Heart left ventricle (tissue), 13 donors: ENCODE results near the gene IGSF6.
"Not testable (repeated sequence)": the region's sequence is repeated elsewhere in the genome, so short reads cannot be mapped to it uniquely, and the experiment has no call there.

Experiments
- POLR2A ChIP-seq, 2 donors: fragments of 450-650 bp; IDR thresholded peaks; one replicate each; pipeline ENCODE4 v1.6.1; 2017; ENCODE audit warnings: antibody characterized with exemption in 2 of 2, mild to moderate bottlenecking in 2 of 2, moderate library complexity in 2 of 2
- TF ChIP-seq, protein P1 (sequence below), 12 donors: fragments of 200-600 bp; sonication (generic) in 4 of 12; IDR thresholded peaks; one replicate each; pipeline versions ENCODE4 v1.5.0 to v1.8.0; 2018 to 2022; ENCODE audit warnings: antibody characterized with exemption in 12 of 12, mild to moderate bottlenecking in 5 of 12
- donor health status: ischemic (EF 13 %, LVEDD 7.1; RV severe dilation, severe dysfunction).
- donor health status: DM: no; HTN: yes; CAD: no.
- donor health status: DM: no; HTN: no; CAD: no.
- donor health status: ischemic (EF 25% LVEDD 6.9; RV normal size, moderate dysfunction).
- donor health status: ischemic (EF 25% LVEDD 5.7; RV mildly dilated, moderate dysfunction).
- donor health status: ischemic (EF 35%, LVEDD 5.7; RV mildly dilated, moderate dysfunction).
- donor health status: nonischemic (EF 11% LVEDD 7.7; RV severe dilation, severe dysfunction).
- donor health status: DM: yes; HTN: yes; CAD: no.
- donor health status: PGD.
- donor health status: ischemic (EF 29% LVEDD 5.4; RV normal size, mild dysfunction).
- donor health status: nonischemic (EF 23%, LVEDD 6.1; RV moderate dilation, normal function).

DNA sequence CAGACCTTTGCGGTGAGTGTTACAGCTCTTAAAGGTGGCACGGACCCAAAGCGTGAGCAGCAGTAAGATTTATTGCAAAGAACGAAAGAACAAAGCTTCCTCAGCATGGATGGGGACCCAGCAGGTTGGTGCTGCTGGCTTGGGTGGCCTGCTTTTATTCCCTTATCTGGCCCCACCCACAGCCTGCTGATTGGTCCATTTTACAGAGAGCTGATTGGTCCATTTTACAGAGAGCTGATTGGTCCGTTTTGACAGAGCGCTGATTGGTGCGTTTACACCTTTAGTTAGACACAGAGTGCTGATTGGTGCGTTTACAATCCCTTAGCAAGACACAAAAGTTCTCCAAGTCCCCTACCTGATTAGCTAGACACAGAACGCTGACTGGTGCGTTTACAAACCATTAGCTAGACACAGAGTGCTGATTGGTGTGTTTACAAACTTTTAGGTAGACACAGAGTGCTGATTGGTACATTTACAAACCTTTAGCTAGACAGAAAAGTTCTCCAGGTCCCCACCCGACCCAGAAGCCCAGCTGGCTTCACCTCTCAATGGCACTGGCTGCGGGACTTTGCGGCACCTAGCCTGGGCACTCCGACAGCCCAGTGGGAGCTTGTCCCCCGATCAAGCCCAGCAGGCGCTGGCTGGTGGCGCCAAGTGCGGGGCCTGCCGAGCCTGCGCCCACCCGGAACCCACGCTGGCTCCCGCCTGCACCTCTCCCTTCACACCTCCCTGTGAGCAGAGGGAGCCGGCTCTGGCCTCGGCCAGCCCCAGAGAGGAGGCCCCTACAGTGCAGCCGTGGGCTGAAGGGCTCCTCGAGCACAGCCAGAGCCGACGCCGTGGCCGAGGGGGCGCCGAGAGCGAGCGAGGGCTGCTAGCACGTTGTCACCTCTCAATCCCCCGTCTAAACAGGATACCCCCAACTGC, 22.5 kb downstream of the IGSF6 start:
- not testable (repeated sequence) for TF ChIP-seq POLR2A (IDR thresholded peaks at IDR 0.05)
- TF ChIP-seq, protein P1, sequence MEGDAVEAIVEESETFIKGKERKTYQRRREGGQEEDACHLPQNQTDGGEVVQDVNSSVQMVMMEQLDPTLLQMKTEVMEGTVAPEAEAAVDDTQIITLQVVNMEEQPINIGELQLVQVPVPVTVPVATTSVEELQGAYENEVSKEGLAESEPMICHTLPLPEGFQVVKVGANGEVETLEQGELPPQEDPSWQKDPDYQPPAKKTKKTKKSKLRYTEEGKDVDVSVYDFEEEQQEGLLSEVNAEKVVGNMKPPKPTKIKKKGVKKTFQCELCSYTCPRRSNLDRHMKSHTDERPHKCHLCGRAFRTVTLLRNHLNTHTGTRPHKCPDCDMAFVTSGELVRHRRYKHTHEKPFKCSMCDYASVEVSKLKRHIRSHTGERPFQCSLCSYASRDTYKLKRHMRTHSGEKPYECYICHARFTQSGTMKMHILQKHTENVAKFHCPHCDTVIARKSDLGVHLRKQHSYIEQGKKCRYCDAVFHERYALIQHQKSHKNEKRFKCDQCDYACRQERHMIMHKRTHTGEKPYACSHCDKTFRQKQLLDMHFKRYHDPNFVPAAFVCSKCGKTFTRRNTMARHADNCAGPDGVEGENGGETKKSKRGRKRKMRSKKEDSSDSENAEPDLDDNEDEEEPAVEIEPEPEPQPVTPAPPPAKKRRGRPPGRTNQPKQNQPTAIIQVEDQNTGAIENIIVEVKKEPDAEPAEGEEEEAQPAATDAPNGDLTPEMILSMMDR (IDR thresholded peaks at IDR 0.05) = not testable (repeated sequence)
